SK-N-SH treated with all-trans-retinoic acid at 6 μM for 48 hours (cell line): ENCODE data around the gene ACOX1.

ENCODE experiments used
- ESRRG ChIP-seq: fragments of 250-450 bp; sonication (Bioruptor Pico); IDR thresholded peaks from 2 replicates; pipeline ENCODE4 v1.6.1; 2021; ENCODE audit warnings: mild to moderate bottlenecking
- PPARA ChIP-seq: fragments of 250-450 bp; sonication (Bioruptor Pico); IDR thresholded peaks from 2 replicates; pipeline ENCODE4 v1.5.0; 2020; ENCODE audit warnings: mild to moderate bottlenecking, borderline replicate concordance
- RARB ChIP-seq: fragments of 250-450 bp; sonication (Bioruptor Pico); IDR thresholded peaks from 2 replicates; pipeline ENCODE4 v1.8.0; 2021; ENCODE audit warnings: mild to moderate bottlenecking, moderate library complexity
- ZNF8 ChIP-seq: fragments of 450-650 bp; formaldehyde crosslinking; IDR thresholded peaks from 2 replicates; pipeline ENCODE4 v1.5.0; 2020; ENCODE audit warnings: mild to moderate bottlenecking, moderate library complexity

- TF ChIP-seq PPARA (CRISPR knock-in tag), result no peak
- TF ChIP-seq ESRRG, result no peak
- no peak for TF ChIP-seq ZNF8 (CRISPR knock-in tag)
- no peak for TF ChIP-seq RARB (CRISPR knock-in tag)
These were observed 19.4 kb upstream of the ACOX1 start for GRCh38 chr17:75998327-75998795.
